Naive thymus-derived CD4-positive, alpha-beta T cell (primary cell): ENCODE measurements around the gene ACOXL. TPM values are rescaled to one million over a fixed set of nuclear protein-coding genes. Genes with fewer than 3 reads are reported as not detected.
A peak's percentile ranks its signal among the peaks of the same experiment; 100 is the strongest.

Experiments
- ATAC-seq: fragments of 150-1000 bp; cut with Tn5 transposase; 2 replicates; pipeline ENCODE4 v1.10.0; 2021; ENCODE audit warnings: mild to moderate bottlenecking, moderate library complexity
- CTCF ChIA-PET: fragments of 350-600 bp; sonication (Branson Sonifier 250); formaldehyde crosslinking; loops from one replicate; lab custom pipeline; 2021; ENCODE audit warnings: antibody characterized with exemption; lab: Charles Lee
- POLR2A ChIA-PET: fragments of 350-600 bp; sonication (Branson Sonifier 250); formaldehyde crosslinking; loops from one replicate; lab custom pipeline; 2021; ENCODE audit warnings: antibody characterized with exemption, inconsistent platforms; lab: Charles Lee
- DNase-seq, 9 donors: peaks; one replicate each; pipeline versions ENCODE4 v3.0.0 to v3.0.0-alpha.2; 2020 to 2022; ENCODE audit warnings: mixed read lengths in 1 of 9
- H3K27ac ChIP-seq: one replicate; pipeline ENCODE4 v1.7.0; 2013; ENCODE audit warnings: mild to moderate bottlenecking, low read depth, low read length, moderate library complexity
- H3K27me3 ChIP-seq, 2 donors: one replicate each; pipeline ENCODE4 v1.7.0; 2013; ENCODE audit warnings: low read length in 2 of 2, mild to moderate bottlenecking in 2 of 2, moderate library complexity in 2 of 2; ENCODE audit not compliant: control insufficient read depth in 2 of 2, insufficient read depth in 2 of 2
- H3K36me3 ChIP-seq, 3 experiments: 1 replicate in 2 of 3; 2 replicates in 1 of 3; pipeline ENCODE4 v1.7.0; 2013; ENCODE audit warnings: low read length in 3 of 3, mild to moderate bottlenecking in 3 of 3, moderate library complexity in 1 of 3; ENCODE audit not compliant: insufficient read depth in 3 of 3, control insufficient read depth in 2 of 3
- H3K4me1 ChIP-seq, 2 donors: one replicate each; pipeline ENCODE4 v1.7.0; 2013; ENCODE audit warnings: low read length in 2 of 2, mild to moderate bottlenecking in 2 of 2, moderate library complexity in 1 of 2; ENCODE audit not compliant: control insufficient read depth in 2 of 2, insufficient read depth in 2 of 2
- H3K4me3 ChIP-seq: 2 replicates; pipeline ENCODE4 v1.7.0; 2013; ENCODE audit warnings: mild to moderate bottlenecking, low read length
- H3K9me3 ChIP-seq, 3 experiments: 1 replicate in 2 of 3; 2 replicates in 1 of 3; pipeline ENCODE4 v1.7.0; 2013; ENCODE audit warnings: low read length in 3 of 3; ENCODE audit not compliant: control insufficient read depth in 2 of 3
- H3K27ac Mint-ChIP-seq, 9 donors: one replicate each; pipeline ENCODE4 v1.8.0; 2020 to 2022; ENCODE audit warnings: mixed read lengths in 9 of 9, mild to moderate bottlenecking in 8 of 9, moderate library complexity in 5 of 9, inconsistent platforms in 2 of 9
- H3K27me3 Mint-ChIP-seq, 5 donors: one replicate each; pipeline ENCODE4 v1.8.0; 2021 to 2022; ENCODE audit warnings: mixed read lengths in 5 of 5, mild to moderate bottlenecking in 1 of 5
- H3K36me3 Mint-ChIP-seq, 5 donors: one replicate each; pipeline ENCODE4 v1.8.0; 2020 to 2022; ENCODE audit warnings: mixed read lengths in 5 of 5, mild to moderate bottlenecking in 3 of 5, inconsistent platforms in 1 of 5
- H3K4me1 Mint-ChIP-seq, 7 donors: one replicate each; pipeline ENCODE4 v1.8.0; 2020 to 2022; ENCODE audit warnings: mixed read lengths in 7 of 7, mild to moderate bottlenecking in 3 of 7, inconsistent platforms in 1 of 7
- H3K4me3 Mint-ChIP-seq, 10 donors: one replicate each; pipeline ENCODE4 v1.8.0; 2020 to 2022; ENCODE audit warnings: mild to moderate bottlenecking in 10 of 10, mixed read lengths in 10 of 10, moderate library complexity in 6 of 10, inconsistent platforms in 2 of 10
- H3K9me3 Mint-ChIP-seq, 11 donors: one replicate each; pipeline ENCODE4 v1.8.0; 2020 to 2022; ENCODE audit warnings: mixed read lengths in 11 of 11, mild to moderate bottlenecking in 4 of 11, inconsistent platforms in 1 of 11, moderate library complexity in 1 of 11
- intact Hi-C, 2 donors: fragments of 100-400 bp; cut with micrococcal nuclease; formaldehyde crosslinking; loops; one replicate each; pipeline ENCODE4 v1.15.1; 2023
- polyA plus RNA-seq, 2 donors: library from polyadenylated mRNA; unstranded; fragments of 300-500 nt; fragmentation: Illumina TruSeq; gene quantifications; one replicate each; pipeline ENCODE4 v1.2.3, GENCODE V29; 2021
- total RNA-seq, 6 experiments: library from RNA in 5 of 6; stranded (reverse) in 5 of 6; gene quantifications; 1 replicate in 5 of 6; 2 replicates in 1 of 6; pipeline ENCODE4 v1.2.3 and lab custom pipeline; 2021 to 2026

ACOXL gene
- total and polyA plus RNA-seq, 7 experiments from 2014 or later: 0.29 TPM; not detected in 6

GRCh38 chr2:110729106-110729505, 3.3 kb upstream of the ACOXL start:
- intact Hi-C loops: no loop called here
- Histone ChIP-seq H3K4me1 (peaks cover 4 to 8% of the 10 kb centered on the region in 2 donors), H3K4me3 (no peak overlapping the region), H3K9me3 (no peaks in the 10 kb centered on the region), H3K27ac (no peak overlapping the region), H3K36me3 (no peaks in the 10 kb centered on the region), H3K27me3 (peaks cover 5 to 11% of the 10 kb centered on the region in 2 donors)
- peaks cover 8 to 23% (median 18%) of the 10 kb centered on the region in 7 donors for H3K4me1 Mint-ChIP-seq
- ChIA-PET CTCF (no interaction called here), POLR2A (no interaction called here)
- peaks cover 0 to 7% (median 0%) of the 10 kb centered on the region in 5 donors for H3K36me3 Mint-ChIP-seq
- no peak for DNase-seq
- no peak for ATAC-seq
- peaks cover 0 to 3% (median 0%) of the 10 kb centered on the region in 11 donors for H3K9me3 Mint-ChIP-seq
- peaks cover 30 to 84% (median 42%) of the 10 kb centered on the region in 5 donors for H3K27me3 Mint-ChIP-seq
- H3K4me3 Mint-ChIP-seq: no peak overlapping the region
- no peak overlapping the region for H3K27ac Mint-ChIP-seq

GRCh38 chr2:110731064-110731463, 1.3 kb upstream of the ACOXL start:
- ChIA-PET POLR2A (no interaction called here), CTCF (no interaction called here)
- H3K27ac Mint-ChIP-seq: no peak overlapping the region
- DNase-seq (no peak), ATAC-seq (no peak)
- intact Hi-C loops: no loop called here
- peaks cover 0 to 7% (median 0%) of the 10 kb centered on the region in 5 donors for H3K36me3 Mint-ChIP-seq
- peaks cover 48 to 92% (median 58%) of the 10 kb centered on the region in 5 donors for H3K27me3 Mint-ChIP-seq
- no peak overlapping the region for H3K27ac ChIP-seq
- peaks cover 10 to 23% (median 18%) of the 10 kb centered on the region in 7 donors for H3K4me1 Mint-ChIP-seq
- peaks cover 5 to 16% of the 10 kb centered on the region in 2 donors for H3K27me3 ChIP-seq
- H3K9me3 ChIP-seq: no peaks in the 10 kb centered on the region
- H3K36me3 ChIP-seq: no peaks in the 10 kb centered on the region
- H3K4me1 ChIP-seq: peaks cover 4 to 8% of the 10 kb centered on the region in 2 donors
- H3K4me3 ChIP-seq: no peak overlapping the region
- peak overlapping the region in 7 of 10 donors; percentile 1 to 80 (median 43) for H3K4me3 Mint-ChIP-seq
- peaks cover 0 to 1% (median 0%) of the 10 kb centered on the region in 11 donors for H3K9me3 Mint-ChIP-seq

- no peaks in the 10 kb centered on the region for H3K36me3 ChIP-seq
- H3K9me3 ChIP-seq: no peaks in the 10 kb centered on the region
- POLR2A ChIA-PET: no interaction called here
- DNase-seq (no peak), ATAC-seq (no peak)
- H3K4me3 ChIP-seq: no peak overlapping the region
- Mint-ChIP-seq H3K27ac (no peak overlapping the region), H3K9me3 (peaks cover 0 to 25% (median 8%) of the 10 kb centered on the region in 11 donors), H3K4me3 (no peak overlapping the region), H3K27me3 (peaks cover 82 to 94% (median 88%) of the 10 kb centered on the region in 5 donors), H3K36me3 (peaks cover 4 to 17% (median 6%) of the 10 kb centered on the region in 5 donors), H3K4me1 (peaks cover 10 to 23% (median 18%) of the 10 kb centered on the region in 7 donors)
- H3K4me1 ChIP-seq: peaks cover 4 to 8% of the 10 kb centered on the region in 2 donors
- intact Hi-C loops: no loop called here
- no peak overlapping the region for H3K27ac ChIP-seq
- H3K27me3 ChIP-seq: peaks cover 5 to 16% of the 10 kb centered on the region in 2 donors
- CTCF ChIA-PET: no interaction called here
Measured at GRCh38 chr2:110735366-110735765, 3.0 kb downstream of the ACOXL start.

GRCh38 chr2:110737783-110738182, 5.4 kb downstream of the ACOXL start:
- Mint-ChIP-seq H3K27ac (no peak overlapping the region), H3K9me3 (peaks cover 0 to 25% (median 8%) of the 10 kb centered on the region in 11 donors), H3K4me1 (peaks cover 0 to 25% (median 8%) of the 10 kb centered on the region in 7 donors), H3K27me3 (peaks cover 75 to 94% (median 91%) of the 10 kb centered on the region in 5 donors), H3K4me3 (no peak overlapping the region), H3K36me3 (peaks cover 4 to 12% (median 6%) of the 10 kb centered on the region in 5 donors)
- no peak for DNase-seq
- ChIA-PET CTCF (no interaction called here), POLR2A (no interaction called here)
- Histone ChIP-seq H3K27ac (no peak overlapping the region), H3K4me3 (no peak overlapping the region), H3K9me3 (no peaks in the 10 kb centered on the region), H3K4me1 (peaks cover 4 to 7% of the 10 kb centered on the region in 2 donors), H3K27me3 (peaks cover 0 to 10% of the 10 kb centered on the region in 2 donors), H3K36me3 (no peaks in the 10 kb centered on the region)
- intact Hi-C loops: no loop called here
- ATAC-seq: no peak

GRCh38 chr2:110740747-110741349, 8.5 kb downstream of the ACOXL start:
- H3K36me3 ChIP-seq: no peaks in the 10 kb centered on the region
- no peaks in the 10 kb centered on the region for H3K27me3 ChIP-seq
- no peak overlapping the region for H3K4me3 ChIP-seq
- no peak for DNase-seq
- CTCF ChIA-PET: no interaction called here
- no peak overlapping the region for H3K27ac ChIP-seq
- no peaks in the 10 kb centered on the region for H3K4me1 ChIP-seq
- peaks cover 0 to 25% (median 8%) of the 10 kb centered on the region in 11 donors for H3K9me3 Mint-ChIP-seq
- no peak for ATAC-seq
- H3K4me3 Mint-ChIP-seq: no peak overlapping the region
- peaks cover 0 to 24% (median 0%) of the 10 kb centered on the region in 7 donors for H3K4me1 Mint-ChIP-seq
- peaks cover 5 to 12% (median 7%) of the 10 kb centered on the region in 5 donors for H3K36me3 Mint-ChIP-seq
- POLR2A ChIA-PET: no interaction called here
- H3K27me3 Mint-ChIP-seq: peaks cover 59 to 86% (median 82%) of the 10 kb centered on the region in 5 donors
- no peaks in the 10 kb centered on the region for H3K9me3 ChIP-seq
- intact Hi-C loops: no loop called here
- no peak overlapping the region for H3K27ac Mint-ChIP-seq

DNA sequence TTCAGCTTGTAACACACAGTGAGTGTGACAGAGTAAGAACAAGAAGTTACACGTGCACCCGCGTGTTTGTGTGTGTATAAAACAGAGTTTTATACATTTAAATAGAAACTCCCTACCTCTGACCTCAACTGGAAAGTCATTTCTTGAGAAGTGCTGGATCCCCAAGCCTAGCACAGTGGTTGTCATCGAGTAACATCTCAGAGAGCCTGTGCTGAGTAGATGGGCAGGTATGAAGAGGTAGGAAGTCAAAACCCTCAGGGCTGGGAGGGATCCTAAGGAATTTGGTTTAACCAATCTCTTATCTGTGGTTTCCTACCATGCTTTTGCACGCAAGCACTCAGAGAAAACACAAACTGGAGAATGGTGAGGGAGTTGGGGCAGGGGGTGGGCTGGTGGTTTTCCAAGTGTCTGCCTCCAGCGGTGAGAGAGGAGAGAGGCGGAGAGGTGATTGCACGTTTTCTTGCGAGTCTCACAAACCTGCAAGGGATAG, 9.2 kb downstream of the ACOXL start:
- Histone ChIP-seq H3K9me3 (no peaks in the 10 kb centered on the region), H3K4me3 (no peak overlapping the region), H3K27me3 (no peaks in the 10 kb centered on the region), H3K27ac (no peak overlapping the region), H3K36me3 (no peaks in the 10 kb centered on the region), H3K4me1 (no peaks in the 10 kb centered on the region)
- Mint-ChIP-seq H3K27ac (no peak overlapping the region), H3K9me3 (peaks cover 0 to 25% (median 8%) of the 10 kb centered on the region in 11 donors), H3K36me3 (peaks cover 5 to 12% (median 7%) of the 10 kb centered on the region in 5 donors), H3K4me3 (peak overlapping the region in 1 of 10 donors; percentile 21), H3K27me3 (peaks cover 53 to 87% (median 81%) of the 10 kb centered on the region in 5 donors), H3K4me1 (peaks cover 0 to 30% (median 0%) of the 10 kb centered on the region in 7 donors)
- ChIA-PET POLR2A (no interaction called here), CTCF (no interaction called here)
- DNase-seq (no peak), ATAC-seq (no peak)
- intact Hi-C loops: no loop called here
